8988T (cell line): Measurements from ENCODE around the gene MCTP2.
"Not testable (repeated sequence)": the region's sequence is repeated elsewhere in the genome, so short reads cannot be mapped to it uniquely, and the experiment has no call there.

Source experiments
- DNase-seq: peaks from one replicate; pipeline ENCODE4 v3.0.0; 2011

The MCTP2 gene

GRCh38 chr15:94476686-94477085, 245.3 kb downstream of the MCTP2 start:
- DNase-seq: no peak

- DNase-seq: no peak
Measured at GRCh38 chr15:94477913-94478553, 246.7 kb downstream of the MCTP2 start.

GRCh38 chr15:94478763-94479162, 247.4 kb downstream of the MCTP2 start:
- DNase-seq: no peak

DNA sequence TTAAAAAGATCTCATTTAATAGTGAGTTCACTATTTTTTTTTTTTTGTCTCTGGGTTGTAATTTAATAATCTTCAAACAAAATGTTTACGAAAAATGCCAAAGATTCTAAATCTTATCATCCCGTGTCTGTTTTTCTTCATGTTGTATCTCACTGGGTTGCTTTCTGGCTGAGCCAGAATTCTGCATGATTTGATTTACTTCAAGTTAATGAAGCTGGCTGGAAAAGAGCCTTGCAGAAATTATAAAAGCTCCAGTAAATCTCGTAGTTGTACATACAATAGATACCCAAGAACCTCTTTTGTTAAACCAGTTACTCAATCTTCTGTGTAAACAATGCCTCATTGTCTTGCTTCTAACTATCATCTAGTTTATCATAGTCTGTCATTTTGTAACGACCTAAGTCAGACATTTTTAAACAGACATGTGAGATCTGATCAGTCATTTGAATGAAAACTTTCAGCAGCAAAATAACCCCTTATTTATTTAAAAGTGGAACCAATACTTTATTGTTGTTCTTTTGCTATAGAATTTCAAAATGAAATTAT, 249.0 kb downstream of the MCTP2 start:
- DNase-seq: no peak

DNA sequence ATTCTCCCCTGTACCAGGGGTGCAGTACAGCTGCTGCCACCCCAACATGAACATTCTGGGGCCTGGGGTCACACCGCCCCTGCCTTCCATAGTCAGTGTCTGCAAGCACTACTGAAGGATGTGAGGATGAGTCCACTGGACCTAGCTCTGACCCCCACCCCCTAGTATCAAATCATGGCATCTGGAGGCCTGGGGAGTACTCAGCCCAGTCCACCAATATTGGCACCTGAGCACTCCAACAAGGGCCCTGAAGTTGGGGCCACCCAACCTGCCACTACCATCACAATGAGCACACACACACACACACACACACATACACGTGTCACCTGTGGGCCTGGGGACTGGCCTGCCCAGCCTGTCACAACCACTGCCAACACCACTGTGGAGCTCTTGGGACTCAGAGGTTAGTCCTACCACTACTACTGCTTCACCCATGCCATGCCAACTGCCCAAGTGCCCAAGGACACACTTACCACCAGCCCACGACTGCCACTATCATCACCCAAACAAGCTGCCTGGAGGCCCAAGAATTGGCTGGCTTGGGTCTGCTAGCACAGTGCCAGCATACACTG, 253.9 kb downstream of the MCTP2 start:
- no peak for DNase-seq

- DNase-seq: no peak
Measured at GRCh38 chr15:94487635-94488034, 256.3 kb downstream of the MCTP2 start.

GRCh38 chr15:94493176-94493575, 261.8 kb downstream of the MCTP2 start:
- DNase-seq: no peak

DNA sequence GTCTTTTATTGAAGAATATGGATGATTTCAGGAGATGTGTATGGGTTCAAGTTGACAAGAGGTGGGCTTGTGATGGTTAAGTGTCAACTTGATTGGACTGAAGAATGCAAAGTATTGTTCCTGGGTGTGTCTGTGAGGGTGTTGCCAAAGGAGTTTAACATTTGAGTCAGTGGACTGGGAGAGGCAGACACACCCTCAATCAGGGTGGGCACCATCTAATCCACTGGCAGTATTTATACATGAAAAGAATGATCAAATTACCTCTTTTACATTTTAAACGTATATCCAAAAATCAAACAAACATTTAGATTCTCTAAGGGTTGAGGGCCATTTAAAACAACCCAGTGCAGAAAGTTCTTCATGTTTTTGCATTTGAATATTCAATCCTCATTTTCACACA, 262.2 kb downstream of the MCTP2 start:
- DNase-seq: not testable (repeated sequence)

DNA sequence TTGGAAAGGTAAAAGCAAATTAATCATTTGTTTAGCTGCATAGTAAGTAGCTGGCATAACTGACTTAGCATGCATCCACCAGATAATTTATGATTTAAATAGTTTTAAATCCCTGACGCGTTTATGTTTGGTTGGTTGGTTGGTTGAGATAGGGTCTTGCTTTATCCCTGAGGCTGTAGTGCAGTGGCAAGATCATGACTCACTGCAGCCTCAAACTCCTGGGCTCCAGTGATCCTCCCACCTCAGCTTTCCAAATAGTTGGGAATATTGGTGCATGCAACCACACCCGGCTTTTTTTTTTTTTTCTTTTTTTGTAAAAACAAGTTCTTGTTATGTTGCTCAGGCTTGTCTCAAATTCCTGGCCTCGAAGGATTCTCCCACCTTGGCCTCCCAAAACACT, 263.4 kb downstream of the MCTP2 start:
- DNase-seq: no peak

DNA sequence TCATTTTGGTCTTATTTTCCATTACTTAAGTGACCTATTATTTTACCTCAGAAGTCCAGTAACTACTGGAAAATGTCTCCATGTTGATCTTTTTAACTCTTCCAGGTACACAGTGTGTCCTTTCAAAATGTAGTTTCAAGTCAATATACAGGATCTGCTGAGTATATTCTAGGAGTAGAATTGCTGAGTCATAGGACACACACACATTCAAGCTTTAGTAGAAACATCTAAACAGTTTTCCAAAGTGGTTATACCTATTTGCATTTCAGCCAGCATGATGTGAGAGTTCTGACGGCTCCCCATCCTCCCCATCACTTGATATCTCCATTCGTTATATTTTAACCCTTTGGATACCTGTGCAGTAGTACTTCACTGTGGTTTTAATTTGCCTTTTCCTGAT, 271.9 kb downstream of the MCTP2 start:
- no peak for DNase-seq

GRCh38 chr15:94509259-94509658, 277.9 kb downstream of the MCTP2 start:
- no peak for DNase-seq

DNA sequence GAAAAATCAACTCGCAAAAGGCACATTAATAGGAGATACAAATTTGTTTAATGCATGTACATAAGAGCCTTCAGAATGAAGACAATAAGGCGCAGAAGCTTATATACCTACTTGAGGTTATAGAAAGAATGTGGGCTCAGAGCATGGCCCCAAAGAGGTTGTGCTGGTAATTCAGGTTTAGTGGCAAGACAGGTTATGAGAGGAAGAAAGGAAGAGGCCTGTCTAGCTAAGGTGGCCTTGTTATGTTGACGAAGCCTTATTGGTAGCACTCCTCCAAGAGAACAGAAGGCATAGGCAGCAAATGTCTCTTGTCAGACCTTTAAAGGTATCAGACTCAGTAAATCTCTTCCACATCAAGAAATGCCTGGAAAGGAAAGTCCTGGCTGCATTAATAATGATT, 290.8 kb downstream of the MCTP2 start:
- DNase-seq: no peak

- no peak for DNase-seq
Measured at GRCh38 chr15:94523873-94524272, 292.5 kb downstream of the MCTP2 start.

DNA sequence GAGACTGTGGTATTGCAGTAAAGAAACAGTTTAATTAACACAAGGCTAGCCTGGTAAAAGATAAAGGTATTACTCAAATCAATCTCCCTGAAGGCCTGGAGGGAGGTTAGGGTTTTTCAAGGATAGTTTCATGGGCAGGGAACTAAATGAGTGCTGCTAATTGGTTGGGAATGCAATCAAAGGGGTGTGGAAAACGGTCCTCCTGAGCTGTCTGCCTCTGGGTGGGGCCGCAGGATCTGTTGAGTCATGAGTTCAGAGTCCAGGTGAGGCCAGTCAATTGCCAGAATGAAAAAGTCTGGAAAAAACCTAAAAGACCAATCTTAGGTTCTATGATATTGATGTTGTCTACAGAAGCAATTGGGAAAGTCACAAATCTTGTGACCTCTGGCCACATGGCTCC, 293.2 kb downstream of the MCTP2 start:
- no peak for DNase-seq

GRCh38 chr15:94526071-94526689, 294.8 kb downstream of the MCTP2 start:
- no peak for DNase-seq

DNA sequence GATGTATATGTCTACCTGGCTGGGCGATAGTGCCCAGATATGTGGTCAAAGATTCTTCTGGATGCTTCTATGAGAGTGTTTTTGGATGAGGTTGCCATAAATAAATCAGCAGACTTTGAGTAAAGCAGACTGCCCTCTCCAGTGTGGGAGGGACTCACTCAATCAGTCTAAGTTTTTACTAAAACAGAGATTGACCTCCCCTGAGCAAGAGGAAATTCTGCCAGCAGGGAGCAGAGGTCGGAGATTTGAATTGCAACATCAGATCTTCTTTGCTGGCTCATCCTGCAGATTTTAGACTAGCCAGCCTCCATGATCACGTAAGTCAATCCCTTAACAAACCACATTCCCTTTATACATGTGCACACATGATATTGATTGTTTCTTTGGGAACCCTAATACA, 300.9 kb downstream of the MCTP2 start:
- no peak for DNase-seq
